Right atrium auricular region (tissue), 2 donors: ENCODE data around the gene STOML3. TPM values are rescaled to one million over a fixed set of nuclear protein-coding genes. Genes with fewer than 3 reads are reported as not detected.
"Not testable (repeated sequence)": the region's sequence is repeated elsewhere in the genome, so short reads cannot be mapped to it uniquely, and the experiment has no call there.

Experiments
- DNase-seq: peaks from one replicate; pipeline ENCODE4 v3.0.0-alpha.2; 2019; ENCODE audit warnings: low spot score
- H3K27ac ChIP-seq, 2 donors: fragments of 200-600 bp; sonication (generic); 1 replicate in 1 of 2; 2 replicates in 1 of 2; pipeline ENCODE4 v1.5.1; 2016 to 2019
- H3K27me3 ChIP-seq, 2 donors: fragments of 200-600 bp; sonication (generic); one replicate each; pipeline versions ENCODE4 v1.5.1 to v1.6.0; 2017 to 2019
- H3K36me3 ChIP-seq: fragments of 200-600 bp; sonication (generic); one replicate; pipeline ENCODE4 v1.5.1; 2016
- H3K4me1 ChIP-seq, 2 donors: fragments of 200-600 bp; sonication (generic); one replicate each; pipeline versions ENCODE4 v1.5.1 to v1.6.0; 2017 to 2019
- H3K4me3 ChIP-seq, 2 donors: fragments of 200-600 bp; sonication (generic); 1 replicate in 1 of 2; 2 replicates in 1 of 2; pipeline ENCODE4 v1.5.1; 2017 to 2019; ENCODE audit warnings: mild to moderate bottlenecking in 1 of 2, moderate library complexity in 1 of 2
- H3K9me3 ChIP-seq, 2 donors: fragments of 200-600 bp; sonication (generic); one replicate each; pipeline ENCODE4 v1.5.1; 2019
- CTCF ChIP-seq, 2 donors: fragments of 200-600 bp; sonication (generic); IDR thresholded peaks; one replicate each; pipeline ENCODE4 v1.5.1; 2019; ENCODE audit warnings: antibody characterized with exemption in 2 of 2
- total RNA-seq, 2 donors: library from RNA; depleted of rRNA; stranded (reverse); fragments of >200 nt; gene quantifications; one replicate each; pipeline ENCODE4 v1.1.0, GENCODE V29; 2016

The STOML3 gene
- total RNA-seq, 2 donors from 2014 or later = not detected

- no peaks in the 10 kb centered on the region for H3K27me3 ChIP-seq
- H3K9me3 ChIP-seq = no peaks in the 10 kb centered on the region
- H3K36me3 ChIP-seq = peaks cover 68% of the 10 kb centered on the region
- DNase-seq = no peak
- no peak overlapping the region for H3K27ac ChIP-seq
- no peak overlapping the region for H3K4me3 ChIP-seq
- no peaks in the 10 kb centered on the region for H3K4me1 ChIP-seq
- no peak for TF ChIP-seq CTCF (IDR thresholded peaks at IDR 0.05)
Observed at GRCh38 chr13:39013462-39013861, 22.8 kb upstream of the STOML3 start.

- Histone ChIP-seq H3K4me1 (no peaks in the 10 kb centered on the region), H3K9me3 (no peaks in the 10 kb centered on the region), H3K27ac (no peak overlapping the region), H3K4me3 (no peak overlapping the region), H3K36me3 (peaks cover 70% of the 10 kb centered on the region), H3K27me3 (no peaks in the 10 kb centered on the region)
- DNase-seq = no peak
- TF ChIP-seq CTCF (IDR thresholded peaks at IDR 0.05) = no peak
Observed at GRCh38 chr13:39012608-39013007, 22.0 kb upstream of the STOML3 start.

DNA sequence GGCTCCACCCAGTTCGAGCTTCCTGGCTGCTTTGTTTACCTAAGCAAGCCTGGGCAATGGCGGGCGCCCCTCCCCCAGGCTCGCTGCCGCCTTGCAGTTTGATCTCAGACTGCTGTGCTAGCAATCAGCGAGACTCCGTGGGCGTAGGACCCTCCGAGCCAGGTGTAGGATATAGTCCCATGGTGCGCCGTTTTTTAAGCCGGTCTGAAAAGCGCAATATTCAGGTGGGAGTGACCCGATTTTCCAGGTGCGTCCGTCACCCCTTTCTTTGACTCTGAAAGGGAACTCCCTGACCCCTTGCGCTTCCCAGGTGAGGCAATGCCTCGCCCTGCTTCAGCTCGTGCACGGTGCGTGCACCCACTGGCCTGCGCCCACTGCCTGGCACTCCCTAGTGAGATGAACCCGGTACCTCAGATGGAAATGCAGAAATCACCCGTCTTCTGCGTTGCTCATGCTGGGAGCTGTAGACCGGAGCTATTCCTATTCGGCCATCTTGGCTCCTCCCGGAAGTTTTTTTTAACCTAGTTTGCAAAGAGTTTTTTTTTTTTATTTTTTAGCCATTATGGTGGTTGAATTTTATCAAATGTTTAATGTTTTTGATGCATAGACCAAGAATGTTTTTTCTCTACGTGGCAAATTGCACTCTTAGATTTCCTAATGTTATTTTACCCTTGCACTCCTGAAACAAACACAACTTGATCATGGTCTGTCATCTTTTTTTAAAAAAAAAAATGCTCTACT lies 15.9 kb upstream of the STOML3 start:
- DNase-seq = not testable (repeated sequence)

DNA sequence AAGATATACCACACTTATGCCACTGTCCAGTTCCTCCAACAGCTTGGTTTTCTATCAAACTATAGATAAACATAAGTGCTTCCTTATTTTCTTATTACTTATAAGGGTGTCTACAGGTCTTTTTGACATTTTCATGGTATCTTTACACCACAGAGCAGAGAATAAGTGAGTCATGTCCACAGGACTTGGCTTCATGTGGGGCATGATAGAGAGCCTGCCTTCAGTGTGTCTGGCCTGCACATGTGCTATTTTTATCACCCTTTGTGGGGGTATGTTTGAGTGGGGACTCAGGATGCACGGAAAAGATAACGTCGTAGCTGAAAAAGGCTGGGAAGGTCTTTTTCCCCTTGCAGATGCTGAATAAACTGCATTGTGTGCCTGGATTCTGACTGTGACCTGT lies 8.1 kb upstream of the STOML3 start:
- H3K9me3 ChIP-seq = no peaks in the 10 kb centered on the region
- H3K4me3 ChIP-seq = no peak overlapping the region
- no peaks in the 10 kb centered on the region for H3K36me3 ChIP-seq
- no peaks in the 10 kb centered on the region for H3K27me3 ChIP-seq
- no peak overlapping the region for H3K27ac ChIP-seq
- TF ChIP-seq CTCF (IDR thresholded peaks at IDR 0.05) = no peak
- DNase-seq = no peak
- H3K4me1 ChIP-seq = no peaks in the 10 kb centered on the region

More for the DNA sequence above, 15.9 kb upstream of the STOML3 start:
- not testable (repeated sequence) for H3K27me3 ChIP-seq, H3K9me3 ChIP-seq, H3K4me3 ChIP-seq, H3K27ac ChIP-seq, H3K4me1 ChIP-seq
- peaks cover 28% of the 10 kb centered on the region for H3K36me3 ChIP-seq

GRCh38 chr13:38993381-38993780 lies 2.8 kb upstream of the STOML3 start:
- H3K9me3 ChIP-seq = no peaks in the 10 kb centered on the region
- no peak for DNase-seq
- no peak for TF ChIP-seq CTCF (IDR thresholded peaks at IDR 0.05)
- no peaks in the 10 kb centered on the region for H3K36me3 ChIP-seq
- no peak overlapping the region for H3K27ac ChIP-seq
- no peaks in the 10 kb centered on the region for H3K27me3 ChIP-seq
- H3K4me3 ChIP-seq = no peak overlapping the region
- H3K4me1 ChIP-seq = no peaks in the 10 kb centered on the region

DNA sequence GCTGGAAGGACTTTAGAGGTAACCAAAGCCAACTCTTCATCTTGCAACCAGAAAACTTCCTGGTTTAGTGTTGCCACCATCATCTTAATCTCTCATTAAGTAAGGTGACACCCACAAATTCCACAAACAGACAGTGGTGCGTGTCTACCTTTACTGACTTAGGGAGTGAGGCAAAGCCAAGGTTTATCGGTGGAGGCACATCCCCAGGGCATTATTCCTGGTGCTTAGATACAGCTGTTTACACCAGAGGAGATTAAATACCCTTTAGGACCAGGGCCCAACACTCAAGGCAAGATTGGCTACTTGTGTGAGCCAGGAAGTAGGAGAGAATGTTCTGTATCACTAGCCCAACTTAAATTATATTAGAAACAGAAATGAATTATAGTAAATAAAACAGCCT lies 9.5 kb downstream of the STOML3 start:
- Histone ChIP-seq H3K27ac (no peak overlapping the region), H3K4me3 (no peak overlapping the region), H3K36me3 (no peaks in the 10 kb centered on the region), H3K27me3 (no peaks in the 10 kb centered on the region), H3K9me3 (peaks cover 0 to 17% of the 10 kb centered on the region in 2 donors), H3K4me1 (no peaks in the 10 kb centered on the region)
- DNase-seq = no peak
- no peak for TF ChIP-seq CTCF (IDR thresholded peaks at IDR 0.05)
